ENCODE measurements around the gene STEAP1. TPM values are rescaled to one million over a fixed set of nuclear protein-coding genes. Genes with fewer than 3 reads are reported as not detected.

STEAP1 gene
- total RNA-seq, 1 donor from 2014 or later = not detected

DNA sequence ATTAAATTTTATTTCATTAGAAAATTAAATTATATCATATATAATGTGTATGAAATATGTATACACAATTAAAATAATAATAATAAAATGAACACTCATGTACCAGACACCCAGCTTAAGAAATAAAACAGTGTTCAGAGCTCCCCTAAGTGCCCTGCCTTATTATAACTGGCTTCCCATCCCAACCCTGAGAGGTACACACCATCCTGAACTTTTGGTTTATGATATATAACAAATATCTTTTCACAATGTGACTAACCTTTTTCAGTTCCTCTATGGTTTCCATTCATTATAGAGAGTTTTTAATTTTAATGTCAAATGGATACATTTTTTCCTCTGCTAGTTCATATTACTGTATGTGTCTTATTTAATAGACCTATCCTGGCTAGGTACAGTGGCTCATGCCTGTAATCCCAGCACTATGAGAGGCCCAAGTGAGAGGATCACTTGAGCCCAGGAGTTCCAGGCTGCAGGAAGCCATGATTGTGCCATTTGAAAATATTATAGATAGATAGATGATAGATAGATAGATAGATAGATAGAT is 33.3 kb downstream of the STEAP1 start:
- Mint-ChIP-seq H3K9me3 (ENCODE audit: unreplicated experiment) (no peaks in the 10 kb centered on the region), H3K27me3 (ENCODE audit: unreplicated experiment) (no peaks in the 10 kb centered on the region), H3K36me3 (ENCODE audit: unreplicated experiment) (no peaks in the 10 kb centered on the region), H3K4me1 (ENCODE audit: low read depth, unreplicated experiment) (no peaks in the 10 kb centered on the region), H3K4me3 (ENCODE audit: unreplicated experiment) (no peak overlapping the region), H3K27ac (ENCODE audit: unreplicated experiment) (no peak overlapping the region)
- no peak for DNase-seq
- TF ChIP-seq, protein P1, sequence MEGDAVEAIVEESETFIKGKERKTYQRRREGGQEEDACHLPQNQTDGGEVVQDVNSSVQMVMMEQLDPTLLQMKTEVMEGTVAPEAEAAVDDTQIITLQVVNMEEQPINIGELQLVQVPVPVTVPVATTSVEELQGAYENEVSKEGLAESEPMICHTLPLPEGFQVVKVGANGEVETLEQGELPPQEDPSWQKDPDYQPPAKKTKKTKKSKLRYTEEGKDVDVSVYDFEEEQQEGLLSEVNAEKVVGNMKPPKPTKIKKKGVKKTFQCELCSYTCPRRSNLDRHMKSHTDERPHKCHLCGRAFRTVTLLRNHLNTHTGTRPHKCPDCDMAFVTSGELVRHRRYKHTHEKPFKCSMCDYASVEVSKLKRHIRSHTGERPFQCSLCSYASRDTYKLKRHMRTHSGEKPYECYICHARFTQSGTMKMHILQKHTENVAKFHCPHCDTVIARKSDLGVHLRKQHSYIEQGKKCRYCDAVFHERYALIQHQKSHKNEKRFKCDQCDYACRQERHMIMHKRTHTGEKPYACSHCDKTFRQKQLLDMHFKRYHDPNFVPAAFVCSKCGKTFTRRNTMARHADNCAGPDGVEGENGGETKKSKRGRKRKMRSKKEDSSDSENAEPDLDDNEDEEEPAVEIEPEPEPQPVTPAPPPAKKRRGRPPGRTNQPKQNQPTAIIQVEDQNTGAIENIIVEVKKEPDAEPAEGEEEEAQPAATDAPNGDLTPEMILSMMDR (IDR thresholded peaks at IDR 0.05; ENCODE audit: partially characterized antibody, unreplicated experiment) = no peak

DNA sequence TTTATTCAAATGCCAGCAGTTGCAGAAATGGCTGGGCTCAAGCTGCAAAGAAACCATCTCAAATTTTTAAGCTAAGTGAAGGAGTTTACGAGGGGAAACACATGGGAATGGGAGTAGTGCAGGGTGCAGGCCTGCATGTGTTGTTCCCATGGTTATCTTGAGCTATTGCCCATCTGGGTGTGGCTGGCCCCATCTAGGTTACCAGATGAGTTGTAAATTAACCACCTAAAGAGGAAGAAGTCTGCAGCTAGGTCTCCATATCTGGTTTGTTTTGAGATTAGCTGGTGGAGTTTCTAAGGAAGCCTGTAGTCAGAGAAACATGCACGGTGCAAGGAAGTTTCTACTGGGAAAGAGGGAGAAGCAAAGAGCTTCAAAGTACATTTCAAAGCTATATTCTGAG is 34.0 kb downstream of the STEAP1 start:
- no peak overlapping the region for H3K27ac Mint-ChIP-seq (ENCODE audit: unreplicated experiment)
- DNase-seq = no peak
- H3K4me1 Mint-ChIP-seq (ENCODE audit: low read depth, unreplicated experiment) = no peaks in the 10 kb centered on the region
- no peaks in the 10 kb centered on the region for H3K27me3 Mint-ChIP-seq (ENCODE audit: unreplicated experiment)
- H3K4me3 Mint-ChIP-seq (ENCODE audit: unreplicated experiment) = no peak overlapping the region
- H3K36me3 Mint-ChIP-seq (ENCODE audit: unreplicated experiment) = no peaks in the 10 kb centered on the region
- TF ChIP-seq, protein P1 (IDR thresholded peaks at IDR 0.05; ENCODE audit: partially characterized antibody, unreplicated experiment) = no peak
- no peaks in the 10 kb centered on the region for H3K9me3 Mint-ChIP-seq (ENCODE audit: unreplicated experiment)

DNA sequence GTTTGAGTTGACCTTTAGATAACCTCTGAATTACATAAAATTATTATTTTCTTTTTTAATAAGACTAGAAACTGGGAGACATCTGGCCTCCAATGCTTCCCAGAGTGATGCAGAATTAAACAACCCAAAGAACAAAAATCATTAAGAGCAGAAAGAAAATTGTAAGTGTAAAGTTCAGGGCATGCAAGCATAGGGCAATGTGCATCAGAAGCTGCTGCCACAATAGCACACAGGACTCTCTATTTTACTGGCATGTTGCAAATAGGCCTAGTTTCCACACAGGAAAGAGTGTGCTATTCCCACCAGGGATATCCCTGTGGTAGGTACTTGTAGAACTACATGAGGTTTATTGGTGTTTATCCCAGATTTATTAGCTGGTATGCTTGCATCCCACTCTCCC is 36.7 kb downstream of the STEAP1 start:
- Mint-ChIP-seq H3K4me1 (ENCODE audit: low read depth, unreplicated experiment) (no peaks in the 10 kb centered on the region), H3K4me3 (ENCODE audit: unreplicated experiment) (no peak overlapping the region), H3K27ac (ENCODE audit: unreplicated experiment) (no peak overlapping the region), H3K27me3 (ENCODE audit: unreplicated experiment) (no peaks in the 10 kb centered on the region), H3K36me3 (ENCODE audit: unreplicated experiment) (no peaks in the 10 kb centered on the region), H3K9me3 (ENCODE audit: unreplicated experiment) (no peaks in the 10 kb centered on the region)
- TF ChIP-seq, protein P1 (IDR thresholded peaks at IDR 0.05; ENCODE audit: partially characterized antibody, unreplicated experiment) = no peak
- no peak for DNase-seq

DNA sequence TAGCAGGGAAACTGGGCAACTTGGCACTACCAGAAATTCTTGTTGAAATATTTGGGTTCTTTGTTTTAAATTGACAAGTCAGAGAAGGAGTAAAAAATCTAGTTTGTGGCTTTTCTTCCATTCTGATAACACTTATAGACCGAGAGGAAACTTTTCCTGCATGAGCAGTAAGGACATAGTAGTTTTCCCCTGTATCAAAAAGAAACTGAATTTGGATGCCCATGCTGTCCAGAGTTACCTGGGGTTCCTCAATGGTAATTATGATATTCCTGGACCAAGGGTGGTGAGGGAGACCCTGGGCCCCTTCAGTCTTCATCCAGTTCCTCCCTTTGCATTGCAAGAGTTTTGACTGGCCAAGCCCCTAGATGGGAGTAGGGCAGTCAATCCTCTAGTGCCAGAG is 37.4 kb downstream of the STEAP1 start:
- DNase-seq = no peak
- H3K27ac Mint-ChIP-seq (ENCODE audit: unreplicated experiment) = no peak overlapping the region
- no peak overlapping the region for H3K4me3 Mint-ChIP-seq (ENCODE audit: unreplicated experiment)
- H3K4me1 Mint-ChIP-seq (ENCODE audit: low read depth, unreplicated experiment) = no peaks in the 10 kb centered on the region
- H3K9me3 Mint-ChIP-seq (ENCODE audit: unreplicated experiment) = no peaks in the 10 kb centered on the region
- no peaks in the 10 kb centered on the region for H3K36me3 Mint-ChIP-seq (ENCODE audit: unreplicated experiment)
- H3K27me3 Mint-ChIP-seq (ENCODE audit: unreplicated experiment) = no peaks in the 10 kb centered on the region
- TF ChIP-seq, protein P1 (IDR thresholded peaks at IDR 0.05; ENCODE audit: partially characterized antibody, unreplicated experiment) = no peak

DNA sequence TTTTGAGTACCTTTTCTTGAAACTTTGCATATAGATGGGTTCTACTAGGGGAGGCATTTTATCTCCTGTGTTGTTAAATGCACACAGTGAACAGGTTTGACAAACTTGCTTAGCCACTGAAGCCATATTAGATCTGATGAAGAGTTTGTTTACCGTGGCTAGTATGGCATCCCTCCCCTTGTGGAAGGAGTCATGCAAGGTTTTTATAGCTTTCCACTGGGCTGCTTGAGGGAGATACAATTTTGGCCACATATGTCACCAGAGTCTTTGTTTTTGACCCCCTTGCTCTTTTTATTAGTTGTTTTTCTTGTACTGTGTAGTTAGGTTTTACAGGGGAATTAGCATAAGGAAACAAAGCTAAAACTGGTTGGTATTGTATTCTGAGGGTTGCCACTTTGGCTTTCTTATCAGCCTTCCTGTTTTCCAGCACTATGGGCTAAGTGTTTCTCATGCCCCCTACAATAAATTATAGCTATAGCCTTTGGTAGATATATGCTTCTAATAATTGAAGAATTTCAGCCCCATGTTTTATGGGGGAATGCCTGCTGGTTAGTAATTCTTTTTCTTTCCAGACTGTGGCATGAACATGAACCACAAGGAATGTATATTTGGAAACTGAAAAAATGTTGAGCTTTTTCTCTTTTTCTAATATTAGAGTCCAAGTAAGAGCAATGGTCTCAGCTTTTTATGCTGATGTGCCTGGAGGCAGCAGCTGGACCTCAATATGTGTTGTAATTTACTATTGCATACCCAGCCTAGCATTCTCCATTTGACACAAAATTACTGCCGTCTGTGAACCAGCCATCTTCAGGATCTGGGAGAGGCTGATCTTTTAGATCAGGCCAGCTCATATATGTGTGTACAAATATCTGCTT is 38.8 kb downstream of the STEAP1 start:
- Mint-ChIP-seq H3K4me1 (ENCODE audit: low read depth, unreplicated experiment) (no peaks in the 10 kb centered on the region), H3K27ac (ENCODE audit: unreplicated experiment) (no peak overlapping the region), H3K27me3 (ENCODE audit: unreplicated experiment) (no peaks in the 10 kb centered on the region), H3K36me3 (ENCODE audit: unreplicated experiment) (no peaks in the 10 kb centered on the region), H3K9me3 (ENCODE audit: unreplicated experiment) (no peaks in the 10 kb centered on the region), H3K4me3 (ENCODE audit: unreplicated experiment) (no peak overlapping the region)
- no peak for DNase-seq
- TF ChIP-seq, protein P1 (IDR thresholded peaks at IDR 0.05; ENCODE audit: partially characterized antibody, unreplicated experiment) = no peak

Measured in glutamatergic neuron (in vitro differentiated cells).